NCI-H2227 treated with DMSO at 0.1 percent for 48 hours (cell line): ENCODE measurements around the gene TMEM232.
"Not testable (repeated sequence)": the region's sequence is repeated elsewhere in the genome, so short reads cannot be mapped to it uniquely, and the experiment has no call there.

Experiments used
- DNase-seq: peaks from one replicate; lab custom pipeline; 2025; lab: John Stamatoyannopoulos, UW

The TMEM232 gene

DNA sequence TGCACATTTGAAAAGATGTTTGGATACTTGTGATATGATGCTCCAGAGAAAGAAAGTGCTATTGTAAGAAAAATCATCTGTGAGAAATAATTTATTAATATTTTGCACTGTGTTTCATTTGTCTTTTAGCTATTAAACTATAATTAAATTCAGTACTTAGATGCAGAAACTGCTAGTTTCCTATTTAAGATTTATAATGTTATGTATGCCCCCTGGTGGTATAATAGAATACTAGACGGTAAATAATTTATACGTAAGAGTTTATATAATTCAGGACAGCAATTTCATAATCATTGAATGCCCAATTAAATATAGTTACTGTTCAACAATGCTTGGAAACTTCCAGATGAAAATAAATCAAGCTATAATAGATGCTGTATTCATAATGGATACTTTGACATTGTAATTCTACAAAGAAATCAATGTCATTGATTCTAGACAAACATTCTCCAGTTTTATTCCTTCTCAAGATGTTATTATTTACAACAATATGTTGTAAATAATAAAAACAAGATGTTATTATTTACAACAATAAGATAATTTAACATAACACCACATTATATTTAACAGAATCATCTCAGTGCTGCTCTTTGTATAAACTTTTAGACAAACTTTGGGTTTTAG, 101.0 kb downstream of the TMEM232 start:
- DNase-seq, result peak; percentile 13

DNA sequence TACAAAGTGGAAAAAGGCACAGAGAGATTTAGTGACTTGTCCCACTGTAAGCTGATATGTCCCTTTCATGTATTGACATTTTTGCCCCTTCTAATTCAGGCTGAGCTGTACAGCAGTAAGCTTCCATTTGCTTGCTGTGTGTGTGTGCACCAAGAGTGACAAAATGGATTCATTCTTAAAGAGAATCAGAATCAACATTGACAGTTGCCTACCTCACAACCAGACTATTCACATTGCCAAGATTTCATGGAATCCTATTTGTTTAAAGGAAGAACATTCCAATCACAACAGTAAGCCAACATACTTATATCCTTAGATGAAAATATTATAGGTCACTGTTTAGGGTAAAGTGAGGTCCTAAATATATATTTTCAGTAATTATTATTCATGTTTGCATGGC, 102.6 kb downstream of the TMEM232 start:
- DNase-seq, result no peak

DNA sequence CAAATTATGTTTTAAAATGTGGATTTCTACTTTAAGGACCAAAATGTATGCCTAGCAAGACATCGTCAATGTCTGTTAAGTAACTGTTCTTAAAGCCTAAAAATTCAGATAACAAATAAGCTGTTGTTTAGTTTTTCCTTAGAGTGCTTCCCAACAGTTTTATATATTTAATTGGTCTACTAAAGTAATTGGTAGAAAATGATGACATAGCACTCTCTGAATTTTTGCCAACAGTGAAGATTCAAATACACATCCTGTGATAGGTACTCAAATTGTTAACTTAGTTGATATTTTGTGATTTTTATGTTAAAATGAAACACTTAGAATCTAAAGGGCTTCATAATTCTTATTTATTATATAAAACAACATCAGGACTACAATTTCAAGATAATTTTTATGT, 107.5 kb downstream of the TMEM232 start:
- DNase-seq, result no peak

DNA sequence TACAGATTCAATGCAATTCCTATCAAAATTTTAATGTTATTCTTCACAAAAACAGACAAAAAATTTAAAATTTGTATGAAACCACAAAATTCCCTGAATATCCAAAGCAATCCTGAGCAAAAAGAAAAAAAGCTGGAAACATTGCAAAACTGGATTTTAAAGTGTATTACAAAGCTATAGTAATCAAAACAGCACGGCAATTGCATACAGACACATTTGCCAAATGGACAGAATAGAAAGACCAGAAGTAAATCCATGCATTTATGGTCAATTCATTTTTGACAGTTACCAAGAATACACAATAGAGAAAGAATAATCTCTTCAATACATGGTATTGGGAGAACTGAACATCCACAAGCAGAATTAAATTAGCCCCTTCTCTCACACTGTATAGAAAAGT, 110.5 kb downstream of the TMEM232 start:
- no peak for DNase-seq

DNA sequence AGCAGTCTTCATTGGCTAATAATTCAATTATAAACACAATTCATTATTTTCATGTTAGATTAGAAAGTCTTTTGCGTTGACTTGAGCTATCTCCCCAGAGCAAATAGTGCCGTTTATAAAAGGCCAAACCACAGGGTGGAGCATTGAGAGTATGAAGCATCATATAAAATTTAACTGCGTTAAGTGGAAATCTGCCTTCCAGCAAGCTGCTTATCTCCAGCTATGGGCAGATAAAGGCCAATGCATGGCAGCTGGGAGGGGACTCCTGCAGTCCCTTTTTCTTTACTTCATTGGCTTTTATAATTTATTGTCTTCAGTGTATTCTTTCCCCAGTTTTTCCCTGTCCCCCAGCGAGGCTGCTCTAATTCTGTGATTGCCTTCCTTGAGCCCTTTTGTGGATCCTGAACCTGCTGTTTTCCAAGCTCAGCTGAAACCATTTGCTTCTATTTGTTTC, 113.7 kb downstream of the TMEM232 start:
- DNase-seq, result no peak

DNA sequence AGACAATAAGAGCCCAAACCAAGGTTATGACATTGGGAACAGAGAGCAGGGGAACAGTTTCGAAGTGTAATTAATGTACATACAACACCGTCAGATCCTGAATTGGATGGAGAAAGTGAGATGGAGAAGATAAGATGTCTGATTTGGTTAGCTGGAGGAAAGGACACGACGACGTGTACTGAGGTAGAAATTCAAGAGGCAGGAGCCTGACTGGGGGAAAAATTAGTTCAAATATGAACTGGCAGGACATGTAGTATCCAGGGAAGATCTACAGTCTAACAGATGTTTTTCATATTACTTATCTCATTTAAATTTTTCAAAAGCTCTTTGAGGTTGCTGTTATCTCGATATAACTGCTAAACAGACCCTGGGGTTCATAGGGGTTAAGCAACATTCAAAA, 114.7 kb downstream of the TMEM232 start:
- no peak for DNase-seq

DNA sequence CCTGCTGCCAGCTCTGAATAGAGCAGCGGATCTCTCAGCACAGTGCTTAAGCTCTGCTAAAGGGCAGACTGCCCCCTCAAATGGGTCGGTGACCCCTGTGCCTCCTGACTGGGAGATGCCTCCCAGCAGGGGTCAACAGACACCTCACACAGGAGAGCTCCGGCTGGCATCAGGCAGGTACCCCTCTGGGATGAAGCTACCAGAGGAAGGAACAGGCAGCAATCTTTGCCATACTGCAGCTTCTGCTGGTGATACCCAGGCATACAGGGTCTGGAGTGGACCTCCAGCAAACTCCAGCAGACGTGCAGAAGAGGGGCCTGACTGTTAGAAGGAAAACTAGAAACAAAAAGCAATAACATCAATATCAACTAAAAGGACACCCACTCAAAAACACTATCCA, 131.6 kb downstream of the TMEM232 start:
- no peak for DNase-seq

DNA sequence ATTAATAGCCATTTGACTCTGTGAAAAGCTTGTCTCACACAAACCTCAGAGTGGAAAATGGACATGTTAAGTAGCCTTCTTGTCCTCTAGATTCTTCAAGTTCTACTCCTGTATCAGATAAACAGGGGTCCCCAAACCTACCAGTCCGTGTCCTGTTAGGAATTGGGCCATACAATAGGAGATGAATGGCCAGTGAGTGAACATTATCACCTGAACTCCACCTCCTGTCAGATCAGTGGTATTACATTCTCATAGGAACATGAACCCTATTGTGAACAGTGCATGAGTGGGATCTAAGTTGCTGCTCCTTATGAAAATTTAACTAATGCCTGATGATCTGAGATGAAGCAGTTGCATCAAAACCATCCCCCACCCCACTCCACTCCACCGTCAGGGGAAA, 136.3 kb downstream of the TMEM232 start:
- DNase-seq, result no peak

DNA sequence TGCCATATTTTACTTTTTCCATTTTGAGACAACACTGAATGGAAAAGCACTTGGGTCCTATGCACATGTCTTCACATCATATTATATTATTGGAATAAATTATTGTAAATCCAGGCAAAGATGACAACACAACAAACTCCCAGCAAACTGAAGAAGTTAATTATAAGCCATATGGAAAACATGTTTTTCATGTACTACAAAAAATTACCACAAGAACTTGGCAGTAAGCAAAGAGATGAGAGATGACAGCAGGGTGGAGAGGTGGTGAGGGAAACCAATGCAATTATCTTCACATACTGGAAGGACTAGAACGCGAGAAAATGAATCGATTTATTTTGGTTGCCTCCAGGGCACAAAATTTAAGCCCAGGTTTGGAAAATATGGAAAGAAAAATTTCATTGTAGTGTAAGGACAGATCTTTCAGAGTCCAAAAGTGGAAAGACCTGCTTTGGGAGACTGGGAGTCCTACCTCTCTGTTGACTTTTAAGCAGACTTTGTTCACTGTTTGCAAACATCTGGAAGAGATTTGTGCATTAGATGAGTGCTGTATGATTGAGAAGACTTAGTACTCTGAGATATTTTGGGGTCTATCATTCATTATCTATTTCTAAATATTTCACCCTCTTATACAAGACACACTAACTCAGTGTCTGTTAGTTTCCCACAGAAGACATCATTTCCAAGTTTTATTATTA, 138.0 kb downstream of the TMEM232 start:
- no peak for DNase-seq

DNA sequence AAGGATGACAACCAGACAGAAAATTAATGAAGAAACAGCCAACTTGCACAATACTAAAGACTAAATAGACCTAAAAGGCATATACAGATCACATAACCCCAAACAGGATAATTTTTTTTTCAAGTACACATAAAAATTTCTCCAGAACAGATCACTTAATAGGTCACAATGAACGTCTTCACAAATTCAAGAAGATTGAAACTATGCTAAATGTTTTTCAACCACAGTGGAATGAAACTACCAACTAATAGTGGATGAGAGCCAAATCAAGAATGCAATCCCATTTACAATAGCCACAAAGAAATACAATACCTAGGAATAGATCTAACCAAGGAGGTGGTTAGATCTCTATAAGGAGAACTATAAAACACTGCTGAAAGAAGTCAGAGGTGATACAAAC, 145.8 kb downstream of the TMEM232 start:
- DNase-seq, result no peak

DNA sequence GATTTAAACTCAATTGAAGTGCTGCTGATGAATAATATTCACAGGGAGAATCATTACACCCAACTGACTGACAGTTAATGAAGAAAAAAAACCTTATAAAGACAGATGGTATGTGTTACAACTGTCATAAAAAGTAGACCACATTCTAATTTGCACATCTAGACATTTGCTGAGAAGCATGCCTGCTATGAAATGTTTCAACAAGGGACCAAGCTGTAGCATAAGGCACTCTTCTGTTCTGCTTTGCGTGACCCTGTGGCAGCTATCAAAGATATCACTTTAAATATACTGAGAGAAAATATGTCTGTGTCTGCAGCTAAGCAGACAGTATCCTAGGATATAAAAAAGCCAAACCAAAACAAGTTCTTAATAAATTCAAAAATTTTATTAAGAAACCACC, 153.7 kb downstream of the TMEM232 start:
- no peak for DNase-seq

DNA sequence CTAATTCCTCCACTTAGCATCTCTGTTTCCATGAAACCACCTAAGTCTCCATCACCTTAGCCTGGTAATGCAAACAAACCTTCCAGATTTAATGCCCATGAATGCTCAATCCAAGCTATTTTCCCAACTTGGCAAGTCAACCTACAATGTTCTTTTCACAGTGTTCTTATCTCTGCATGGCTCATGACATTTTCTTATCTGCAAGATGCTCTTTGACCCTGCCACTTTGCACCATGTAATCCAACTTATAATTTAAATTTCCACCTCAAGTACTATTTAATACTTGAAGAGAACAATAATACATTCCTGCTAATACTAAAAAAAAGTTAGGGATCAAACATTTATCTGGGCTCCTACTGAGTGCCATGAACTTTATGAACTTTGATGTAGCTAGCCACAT, 164.3 kb downstream of the TMEM232 start:
- DNase-seq, result no peak

DNA sequence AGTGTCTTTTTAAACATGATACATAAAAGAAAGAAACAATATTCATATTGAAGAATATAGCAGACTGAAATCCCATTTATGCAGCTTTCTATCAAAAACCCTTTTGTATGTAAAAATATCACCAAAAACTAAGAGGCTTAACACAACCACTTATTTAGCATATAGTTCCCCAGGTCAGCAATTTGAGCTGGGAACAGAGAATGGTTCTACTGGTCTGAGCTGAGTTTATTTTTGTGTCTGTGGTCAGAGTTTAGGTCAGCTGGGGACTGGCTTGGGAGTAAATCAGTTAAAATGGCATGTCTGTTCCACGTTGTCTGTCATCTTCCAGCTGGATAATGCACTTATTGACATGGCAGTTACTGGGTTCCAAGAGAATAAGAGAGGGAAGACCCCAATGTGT, 165.0 kb downstream of the TMEM232 start:
- no peak for DNase-seq

DNA sequence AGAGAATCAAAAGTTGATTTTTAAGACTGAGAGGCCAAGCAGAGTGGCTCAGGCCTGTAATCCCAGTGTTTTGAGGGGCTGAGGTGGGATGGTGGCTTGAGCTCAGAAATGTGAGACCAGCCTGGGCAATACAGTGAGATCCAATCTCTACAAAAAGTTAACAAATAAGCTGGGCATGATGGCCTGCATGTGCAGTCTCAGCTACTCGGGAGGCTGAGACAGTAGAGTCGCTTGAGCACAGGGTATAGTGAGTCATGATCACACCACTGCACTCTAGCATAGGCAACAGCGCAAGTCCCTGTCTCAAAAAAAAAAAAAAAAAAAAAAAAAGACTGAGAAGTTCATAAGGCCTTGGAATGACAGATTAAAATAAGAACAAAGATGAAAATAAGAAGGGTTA, 177.2 kb downstream of the TMEM232 start:
- DNase-seq, result no peak

DNA sequence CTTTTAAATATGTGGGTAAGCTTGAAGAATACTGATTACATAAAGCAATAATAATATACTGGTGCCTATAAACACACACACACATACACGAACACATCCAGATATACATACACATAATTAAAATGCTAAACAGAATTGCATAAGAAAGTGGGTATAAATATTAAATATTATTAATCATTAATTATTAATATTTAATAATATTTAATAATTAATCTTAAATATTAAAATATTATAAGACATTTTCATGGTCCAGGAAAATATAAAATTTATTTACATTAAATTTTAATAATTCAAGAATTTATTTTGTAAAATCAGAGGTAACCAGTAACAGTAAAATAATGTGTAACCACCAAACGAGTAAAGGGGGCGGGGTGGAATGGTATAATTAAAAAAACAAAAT, 178.3 kb downstream of the TMEM232 start:
- no peak for DNase-seq

DNA sequence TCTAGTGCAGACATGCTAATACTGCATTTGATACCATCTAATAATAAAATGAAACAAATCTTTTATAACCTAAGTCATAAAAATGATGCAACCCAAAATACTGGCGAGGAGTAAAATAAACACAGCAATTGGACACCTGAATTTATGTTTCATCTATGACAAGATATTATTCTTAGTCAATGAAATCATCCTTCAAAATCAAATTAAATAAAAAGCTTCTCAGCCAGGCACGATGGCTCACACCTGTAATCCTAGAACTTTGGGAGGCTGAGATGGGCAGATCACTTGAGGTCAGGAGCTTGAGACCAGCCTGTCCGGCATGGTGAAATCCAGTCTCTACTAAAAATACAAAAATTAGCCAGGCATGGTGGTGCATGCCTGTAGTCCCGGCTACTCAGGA, 179.0 kb downstream of the TMEM232 start:
- DNase-seq, result no peak

DNA sequence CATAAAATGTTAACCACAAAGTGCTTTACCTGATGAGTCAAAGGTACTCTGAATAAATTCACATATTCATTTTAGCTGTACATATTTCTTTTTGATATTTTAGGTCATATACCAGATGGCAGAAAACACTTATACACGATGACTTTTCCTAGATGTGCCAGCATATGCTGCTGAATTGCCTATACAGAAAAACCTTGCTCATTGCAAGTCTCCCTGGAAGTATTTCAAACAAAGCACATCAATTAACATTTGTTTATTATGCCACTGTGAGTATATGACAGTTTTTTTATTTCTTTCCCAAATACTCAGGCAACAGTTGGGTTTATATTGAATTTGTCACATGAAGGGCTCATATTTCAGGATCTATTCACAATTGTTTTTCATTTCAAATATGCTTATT, 180.8 kb downstream of the TMEM232 start:
- DNase-seq, result no peak

DNA sequence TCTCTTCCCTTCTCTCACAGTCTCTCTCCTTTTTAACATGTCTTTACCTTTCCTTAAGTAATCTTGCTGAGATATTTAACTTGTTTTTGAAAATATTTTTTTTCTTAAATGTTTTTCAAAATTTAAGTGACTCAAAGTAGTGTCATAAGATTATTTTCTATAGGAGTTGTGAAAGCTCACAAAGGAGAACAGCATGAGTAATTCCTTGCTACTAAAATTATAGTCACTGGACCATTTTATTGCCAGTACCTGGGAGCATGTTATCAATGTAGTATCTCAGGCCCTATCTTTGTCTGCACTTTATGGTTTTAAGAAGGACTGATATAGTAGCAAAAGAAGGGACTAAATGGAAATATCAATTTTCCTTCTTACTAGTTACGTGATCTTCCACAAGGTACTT, 181.9 kb downstream of the TMEM232 start:
- no peak for DNase-seq

DNA sequence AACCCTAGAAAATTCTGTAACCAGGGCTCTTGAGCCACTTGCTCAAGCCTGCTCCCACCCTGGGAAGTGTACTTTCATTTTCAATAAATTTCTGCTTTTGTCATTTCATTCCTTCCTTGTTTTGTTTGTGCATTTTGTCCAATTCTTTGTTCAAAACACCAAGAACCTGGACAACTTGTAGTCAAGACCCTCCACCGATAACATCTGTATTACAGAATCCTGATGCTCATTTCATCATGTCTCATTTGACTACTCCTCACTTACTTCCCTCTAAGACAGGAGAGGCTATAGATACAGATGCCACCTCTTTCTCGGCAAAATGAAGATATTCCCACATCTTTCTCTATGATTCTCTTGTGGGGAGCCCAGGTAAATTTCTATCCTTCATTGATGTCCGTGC, 183.5 kb downstream of the TMEM232 start:
- no peak for DNase-seq

DNA sequence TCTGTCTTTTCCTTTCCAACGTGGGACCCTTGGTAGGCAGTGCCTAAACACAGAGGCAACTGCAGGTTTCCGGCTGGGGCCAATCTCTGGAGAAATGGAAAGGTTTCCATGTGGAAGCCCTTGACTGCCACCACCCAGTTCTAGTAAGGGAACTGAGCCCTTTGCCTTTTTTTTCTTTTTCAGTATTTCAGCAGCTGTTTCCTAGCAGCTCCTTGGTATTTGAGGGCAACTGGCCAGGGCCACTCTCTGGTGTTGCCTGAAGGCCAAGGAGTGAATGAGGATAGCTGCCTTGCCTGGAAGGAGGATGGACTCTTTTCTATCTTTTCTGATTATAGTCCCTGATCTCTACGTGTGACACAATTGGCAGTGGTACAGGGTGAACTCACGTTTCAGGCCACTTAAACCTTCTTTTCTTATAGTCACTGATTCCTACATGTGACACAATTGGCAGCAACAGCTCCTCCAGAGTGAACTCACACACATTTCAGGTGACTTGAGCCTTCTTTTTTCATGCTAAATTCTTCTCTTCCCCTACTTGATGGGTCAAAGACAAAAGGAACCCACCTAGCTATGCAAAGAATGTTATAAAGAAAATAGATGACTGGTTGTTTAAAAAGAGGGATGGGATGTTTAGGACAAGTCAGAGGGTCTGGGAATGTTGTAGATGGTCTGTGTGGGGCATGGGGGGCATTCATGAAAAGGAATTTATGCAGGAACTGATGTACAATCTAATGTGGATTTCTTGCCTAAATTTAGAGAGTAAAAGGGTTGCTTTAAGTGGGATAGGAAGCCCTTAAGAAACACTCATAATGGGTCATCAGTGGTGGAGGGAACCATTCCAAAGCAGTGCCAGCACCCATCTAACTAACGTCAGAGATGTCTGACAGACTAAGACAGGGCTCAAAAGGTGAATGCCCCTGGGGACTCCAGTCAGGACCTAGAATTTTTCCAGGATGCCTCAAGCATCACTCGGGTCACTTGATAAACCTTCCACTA, 190.1 kb downstream of the TMEM232 start:
- no peak for DNase-seq

DNA sequence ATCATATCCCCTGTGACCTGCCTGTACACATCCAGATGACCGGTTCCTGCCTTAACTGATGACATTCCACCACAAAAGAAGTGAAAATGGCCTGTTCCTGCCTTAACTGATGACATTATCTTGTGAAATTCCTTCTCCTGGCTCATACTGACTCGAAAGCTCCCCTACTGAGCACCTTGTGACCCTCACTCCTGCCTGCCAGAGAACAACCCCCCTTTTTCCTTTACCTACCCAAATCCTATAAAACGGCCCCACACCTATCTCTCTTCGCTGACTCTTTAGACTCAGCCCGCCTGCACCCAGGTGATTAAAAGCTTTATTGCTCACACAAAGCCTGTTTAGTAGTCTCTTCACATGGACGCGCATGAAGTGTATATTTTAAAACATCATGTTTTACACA, 191.3 kb downstream of the TMEM232 start:
- not testable (repeated sequence) for DNase-seq

DNA sequence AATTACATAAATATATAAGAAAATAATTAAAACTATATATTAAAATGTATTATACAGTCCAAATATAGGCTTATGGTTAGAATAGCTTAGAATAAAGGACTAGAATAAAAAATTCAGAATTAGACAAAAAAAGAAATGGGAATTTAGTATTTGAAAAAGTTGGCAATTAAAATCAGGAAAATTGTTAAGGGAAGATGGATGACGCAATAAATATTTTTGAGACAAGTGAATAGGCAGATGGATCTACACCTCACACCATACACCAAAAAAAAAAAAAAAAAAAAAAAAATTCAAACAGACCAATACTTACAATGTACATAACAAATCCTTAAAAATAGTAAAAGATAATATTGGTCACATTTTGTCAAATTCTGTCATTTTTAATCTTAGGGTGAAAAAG, 200.7 kb downstream of the TMEM232 start:
- DNase-seq, result no peak

DNA sequence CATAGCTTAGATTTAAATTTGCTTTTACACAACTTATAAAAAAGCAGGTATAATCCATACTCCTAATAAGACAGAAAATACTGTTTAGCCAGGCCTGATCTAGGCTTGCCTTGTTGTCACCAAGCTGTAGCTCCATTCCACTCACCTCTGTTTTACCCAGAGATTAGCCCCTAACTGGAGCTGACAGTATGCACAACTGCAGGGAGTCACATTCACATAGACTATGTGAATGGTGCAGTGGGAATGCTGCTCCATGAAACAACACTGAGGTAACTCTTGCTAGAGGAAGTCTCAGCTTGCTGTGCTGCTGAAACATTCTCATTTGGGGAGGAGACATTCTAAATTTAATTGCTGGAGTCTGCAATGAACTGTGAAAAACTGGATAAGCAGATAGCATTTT, 209.1 kb downstream of the TMEM232 start:
- DNase-seq, result no peak
